Skeletal muscle tissue (tissue), 4 donors: ENCODE data around the gene DOK1. TPM values are rescaled to one million over a fixed set of nuclear protein-coding genes. Genes with fewer than 3 reads are reported as not detected.

Source experiments
- H3K27ac ChIP-seq: one replicate; pipeline ENCODE4 v1.7.0; 2013; ENCODE audit warnings: mild to moderate bottlenecking, low read depth, low read length, inconsistent platforms
- H3K27me3 ChIP-seq, 3 donors: one replicate each; pipeline ENCODE4 v1.7.0; 2013; ENCODE audit warnings: low read length in 3 of 3; ENCODE audit not compliant: control insufficient read depth in 3 of 3, insufficient read depth in 3 of 3
- H3K36me3 ChIP-seq, 3 donors: one replicate each; pipeline ENCODE4 v1.7.0; 2013; ENCODE audit warnings: low read length in 3 of 3; ENCODE audit not compliant: control insufficient read depth in 3 of 3, insufficient read depth in 3 of 3
- H3K4me1 ChIP-seq, 3 donors: one replicate each; pipeline ENCODE4 v1.7.0; 2013; ENCODE audit warnings: low read length in 3 of 3, mild to moderate bottlenecking in 3 of 3; ENCODE audit not compliant: control insufficient read depth in 3 of 3, insufficient read depth in 3 of 3
- H3K4me3 ChIP-seq, 3 donors: one replicate each; pipeline ENCODE4 v1.7.0; 2013; ENCODE audit warnings: low read length in 3 of 3
- H3K9ac ChIP-seq, 3 donors: one replicate each; pipeline ENCODE4 v1.7.0; 2013; ENCODE audit warnings: low read length in 3 of 3, mild to moderate bottlenecking in 3 of 3, moderate library complexity in 2 of 3, low read depth in 1 of 3
- H3K9me3 ChIP-seq, 3 donors: one replicate each; pipeline ENCODE4 v1.7.0; 2013; ENCODE audit warnings: low read length in 3 of 3; ENCODE audit not compliant: control insufficient read depth in 3 of 3
- total RNA-seq: library from RNA; depleted of rRNA; stranded (reverse); fragments of >200 nt; gene quantifications from one replicate; pipeline ENCODE4 v1.2.3, GENCODE V29; 2014
- donor health status: Osteomylitis.

DOK1 gene
- total RNA-seq, result 12.0 TPM

- Histone ChIP-seq H3K36me3 (peaks cover 0 to 3% (median 0%) of the 10 kb centered on the region in 3 donors), H3K9me3 (no peaks in the 10 kb centered on the region), H3K27ac (peak within 1 kb of the TSS; percentile 71), H3K27me3 (peaks cover 15 to 58% (median 50%) of the 10 kb centered on the region in 3 donors), H3K4me1 (peaks cover 11 to 28% (median 13%) of the 10 kb centered on the region in 3 donors), H3K4me3 (peak within 1 kb of the TSS; percentile 75 to 84 (median 78)), H3K9ac (peak within 1 kb of the TSS; percentile 65 to 69 (median 68))
These were observed at the start of gene DOK1, which contains the start of gene LOXL3 for GRCh38 chr2:74553892-74554819. TSS of gene DOK1 (plus strand) at chr2:74554720. CDS start at chr2:74554755, 35 bp downstream. TSS of gene LOXL3 (minus strand) at chr2:74553942. CDS start at chr2:74552634, 1,308 bp downstream.

- H3K36me3 ChIP-seq, result peaks cover 16 to 19% (median 18%) of the 10 kb centered on the region in 3 donors
- H3K4me1 ChIP-seq, result peaks cover 24 to 31% (median 26%) of the 10 kb centered on the region in 3 donors
- H3K27me3 ChIP-seq, result peaks cover 31 to 53% (median 36%) of the 10 kb centered on the region in 3 donors
- no peak overlapping the region for H3K27ac ChIP-seq
- peak overlapping the region in 1 of 3 donors; percentile 25 for H3K9ac ChIP-seq
- no peaks in the 10 kb centered on the region for H3K9me3 ChIP-seq
- H3K4me3 ChIP-seq, result peak overlapping the region; percentile 3 to 29 (median 7)
These were observed 48.9 kb upstream of the DOK1 start for GRCh38 chr2:74505448-74506246.

GRCh38 chr2:74507145-74507925 is 47.2 kb upstream of the DOK1 start, which contains the start of gene PCGF1:
TSS of gene PCGF1 (minus strand) at chr2:74507695. CDS start at chr2:74507668, 27 bp downstream.
- H3K27ac ChIP-seq, result peak within 1 kb of the TSS; percentile 98
- H3K36me3 ChIP-seq, result peaks cover 16 to 19% (median 18%) of the 10 kb centered on the region in 3 donors
- H3K4me3 ChIP-seq, result peak within 1 kb of the TSS; percentile 97 to 100 (median 99)
- H3K9ac ChIP-seq, result peak within 1 kb of the TSS; percentile 88 to 99 (median 98)
- peaks cover 34 to 54% (median 36%) of the 10 kb centered on the region in 3 donors for H3K27me3 ChIP-seq
- peaks cover 24 to 30% (median 26%) of the 10 kb centered on the region in 3 donors for H3K4me1 ChIP-seq
- H3K9me3 ChIP-seq, result no peaks in the 10 kb centered on the region

GRCh38 chr2:74507926-74508520 is 46.5 kb upstream of the DOK1 start:
- Histone ChIP-seq H3K9ac (peak overlapping the region; percentile 88 to 99 (median 98)), H3K36me3 (peaks cover 16 to 19% (median 18%) of the 10 kb centered on the region in 3 donors), H3K27me3 (peaks cover 35 to 53% (median 39%) of the 10 kb centered on the region in 3 donors), H3K9me3 (no peaks in the 10 kb centered on the region), H3K4me1 (peaks cover 24 to 29% (median 26%) of the 10 kb centered on the region in 3 donors), H3K27ac (peak overlapping the region; percentile 98), H3K4me3 (peak overlapping the region; percentile 97 to 100 (median 99))

GRCh38 chr2:74510272-74510671 is 44.2 kb upstream of the DOK1 start:
- Histone ChIP-seq H3K4me1 (peaks cover 17 to 24% (median 20%) of the 10 kb centered on the region in 3 donors), H3K27me3 (peaks cover 52 to 61% (median 53%) of the 10 kb centered on the region in 3 donors)

GRCh38 chr2:74511104-74511989 is 43.2 kb upstream of the DOK1 start:
- Histone ChIP-seq H3K27me3 (peaks cover 63 to 67% (median 64%) of the 10 kb centered on the region in 3 donors), H3K9me3 (no peaks in the 10 kb centered on the region), H3K4me3 (no peak overlapping the region)

More at GRCh38 chr2:74510272-74510671, 44.2 kb upstream of the DOK1 start:
- Histone ChIP-seq H3K9me3 (no peaks in the 10 kb centered on the region), H3K9ac (no peak overlapping the region), H3K4me3 (no peak overlapping the region), H3K27ac (no peak overlapping the region), H3K36me3 (peaks cover 8 to 13% (median 11%) of the 10 kb centered on the region in 3 donors)

GRCh38 chr2:74512744-74513604 is 41.5 kb upstream of the DOK1 start:
- Histone ChIP-seq H3K27me3 (peaks cover 76 to 79% (median 77%) of the 10 kb centered on the region in 3 donors), H3K4me1 (peaks cover 12 to 18% (median 18%) of the 10 kb centered on the region in 3 donors), H3K4me3 (no peak overlapping the region), H3K27ac (no peak overlapping the region), H3K9ac (no peak overlapping the region), H3K36me3 (no peaks in the 10 kb centered on the region), H3K9me3 (no peaks in the 10 kb centered on the region)

More at GRCh38 chr2:74511104-74511989, 43.2 kb upstream of the DOK1 start:
- H3K27ac ChIP-seq, result no peak overlapping the region
- peaks cover 17 to 23% (median 22%) of the 10 kb centered on the region in 3 donors for H3K4me1 ChIP-seq
- no peak overlapping the region for H3K9ac ChIP-seq
- peaks cover 0 to 5% (median 4%) of the 10 kb centered on the region in 3 donors for H3K36me3 ChIP-seq
